ENCODE measurements around the gene PLEKHD1.

Gene PLEKHD1

GRCh38 chr14:69518289-69519101 is 34.0 kb downstream of the PLEKHD1 start:
- DNase-seq (ENCODE audit: low spot score), result no peak

GRCh38 chr14:69519204-69520100 is 34.9 kb downstream of the PLEKHD1 start:
- DNase-seq (ENCODE audit: low spot score), result no peak

GRCh38 chr14:69522026-69522425 is 37.5 kb downstream of the PLEKHD1 start:
- DNase-seq (ENCODE audit: low spot score), result no peak

GRCh38 chr14:69525896-69526295 is 41.4 kb downstream of the PLEKHD1 start:
- DNase-seq (ENCODE audit: low spot score), result no peak

GRCh38 chr14:69527635-69528034 is 43.1 kb downstream of the PLEKHD1 start:
- no peak for DNase-seq (ENCODE audit: low spot score)

GRCh38 chr14:69528143-69528542 is 43.6 kb downstream of the PLEKHD1 start:
- DNase-seq (ENCODE audit: low spot score), result no peak

- no peak for DNase-seq (ENCODE audit: low spot score)
Measured at GRCh38 chr14:69528930-69529329, 44.4 kb downstream of the PLEKHD1 start.

GRCh38 chr14:69529563-69529962 is 45.0 kb downstream of the PLEKHD1 start:
- no peak for DNase-seq (ENCODE audit: low spot score)

GRCh38 chr14:69530095-69530494 is 45.6 kb downstream of the PLEKHD1 start:
- DNase-seq (ENCODE audit: low spot score), result no peak

GRCh38 chr14:69531135-69531534 is 46.6 kb downstream of the PLEKHD1 start:
- DNase-seq (ENCODE audit: low spot score), result no peak

GRCh38 chr14:69532561-69533340 is 48.2 kb downstream of the PLEKHD1 start:
- no peak for DNase-seq (ENCODE audit: low spot score)

GRCh38 chr14:69535230-69535848 is 50.8 kb downstream of the PLEKHD1 start:
- DNase-seq (ENCODE audit: low spot score), result no peak

- no peak for DNase-seq (ENCODE audit: low spot score)
Measured at GRCh38 chr14:69536971-69537370, 52.4 kb downstream of the PLEKHD1 start.

- no peak for DNase-seq (ENCODE audit: low spot score)
Measured at GRCh38 chr14:69537900-69538299, 53.4 kb downstream of the PLEKHD1 start.

- DNase-seq (ENCODE audit: low spot score), result no peak
Measured at GRCh38 chr14:69538766-69539165, 54.2 kb downstream of the PLEKHD1 start.

- DNase-seq (ENCODE audit: low spot score), result no peak
Measured at GRCh38 chr14:69539631-69540410, 55.3 kb downstream of the PLEKHD1 start.

GRCh38 chr14:69540654-69541335 is 56.3 kb downstream of the PLEKHD1 start:
- no peak for DNase-seq (ENCODE audit: low spot score)

GRCh38 chr14:69542311-69542710 is 57.8 kb downstream of the PLEKHD1 start:
- DNase-seq (ENCODE audit: low spot score), result no peak

- DNase-seq (ENCODE audit: low spot score), result no peak
Measured at GRCh38 chr14:69543341-69544115, 59.0 kb downstream of the PLEKHD1 start.

Measured in hematopoietic multipotent progenitor cell treated with erythropoietin and hydrocortisone succinate and interleukin-3 and kit ligand, for 15 days (in vitro differentiated cells).